ENCODE data around the gene DCAKD. TPM values are rescaled to one million over a fixed set of nuclear protein-coding genes. Genes with fewer than 3 reads are reported as not detected.

DCAKD gene
- total RNA-seq, 3 donors from 2014 or later (not counting 1 experiment from before 2014, with no cell fraction given) = 15.4 to 21.4 (median 21.1) TPM

DNA sequence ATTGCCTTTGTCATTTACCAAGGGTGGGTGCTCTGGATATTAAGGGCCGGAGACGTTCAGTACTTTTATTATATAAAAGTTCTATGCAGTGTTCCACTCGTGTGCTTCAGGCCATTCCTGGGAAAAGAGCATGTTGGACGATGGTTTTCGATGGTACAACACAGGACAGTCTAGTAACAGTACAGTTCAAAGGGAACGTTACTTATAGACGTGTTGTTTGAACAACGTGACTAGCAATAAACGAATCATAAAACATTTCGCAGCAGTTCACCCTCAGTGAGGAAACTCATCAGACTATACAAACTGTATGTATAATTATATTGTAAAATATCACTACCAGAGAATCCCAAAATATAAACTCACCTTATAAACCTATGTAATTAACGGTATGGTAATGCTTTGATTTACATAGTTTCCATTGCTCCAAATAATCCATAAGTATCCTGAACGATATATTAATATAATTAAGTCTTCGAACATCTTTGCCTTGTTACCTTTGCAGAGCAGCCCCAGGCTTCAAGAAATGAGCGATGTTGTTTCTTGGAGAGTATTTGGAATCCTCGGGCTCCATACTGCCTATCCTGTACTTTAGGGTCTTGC lies 10.3 kb upstream of the DCAKD start:
- no peaks in the 10 kb centered on the region for H3K27me3 ChIP-seq (ENCODE audit: control insufficient read depth, insufficient read depth, low read length)
- Mint-ChIP-seq H3K27me3 (ENCODE audit: low read depth in 2 of 2) (no peaks in the 10 kb centered on the region), H3K4me1 (peaks cover 27 to 31% of the 10 kb centered on the region in 2 donors), H3K9me3 (no peaks in the 10 kb centered on the region), H3K4me3 (peak overlapping the region; percentile 91), H3K27ac (peak overlapping the region; percentile 90 to 100), H3K36me3 (no peaks in the 10 kb centered on the region)
- no peak for ATAC-seq
- intact Hi-C loops (cut with micrococcal nuclease) = loop anchor here (1.0 to 2.0 kb wide), 5 partner anchors 9 to 162 kb away; partner anchors contain the start of genes EFTUD2, HEXIM1, HEXIM2 and PLCD3
- WGBS (ENCODE audit: insufficient coverage) = 17% methylated on average over 8 of the region's 15 CpGs
- peaks cover 20% of the 10 kb centered on the region for H3K4me1 ChIP-seq (ENCODE audit: control insufficient read depth, insufficient read depth, low read length)
- peak overlapping the region; percentile 87 for H3K4me3 ChIP-seq (ENCODE audit: low read length)
- no peaks in the 10 kb centered on the region for H3K36me3 ChIP-seq (ENCODE audit: control insufficient read depth, insufficient read depth, low read length)
- DNase-seq = no peak
- H3K9me3 ChIP-seq (ENCODE audit: control insufficient read depth, insufficient read depth, low read length) = no peaks in the 10 kb centered on the region
- peak overlapping the region; percentile 84 for H3K27ac ChIP-seq (ENCODE audit: low read length)
- no peak for TF ChIP-seq CTCF (IDR thresholded peaks at IDR 0.05)

DNA sequence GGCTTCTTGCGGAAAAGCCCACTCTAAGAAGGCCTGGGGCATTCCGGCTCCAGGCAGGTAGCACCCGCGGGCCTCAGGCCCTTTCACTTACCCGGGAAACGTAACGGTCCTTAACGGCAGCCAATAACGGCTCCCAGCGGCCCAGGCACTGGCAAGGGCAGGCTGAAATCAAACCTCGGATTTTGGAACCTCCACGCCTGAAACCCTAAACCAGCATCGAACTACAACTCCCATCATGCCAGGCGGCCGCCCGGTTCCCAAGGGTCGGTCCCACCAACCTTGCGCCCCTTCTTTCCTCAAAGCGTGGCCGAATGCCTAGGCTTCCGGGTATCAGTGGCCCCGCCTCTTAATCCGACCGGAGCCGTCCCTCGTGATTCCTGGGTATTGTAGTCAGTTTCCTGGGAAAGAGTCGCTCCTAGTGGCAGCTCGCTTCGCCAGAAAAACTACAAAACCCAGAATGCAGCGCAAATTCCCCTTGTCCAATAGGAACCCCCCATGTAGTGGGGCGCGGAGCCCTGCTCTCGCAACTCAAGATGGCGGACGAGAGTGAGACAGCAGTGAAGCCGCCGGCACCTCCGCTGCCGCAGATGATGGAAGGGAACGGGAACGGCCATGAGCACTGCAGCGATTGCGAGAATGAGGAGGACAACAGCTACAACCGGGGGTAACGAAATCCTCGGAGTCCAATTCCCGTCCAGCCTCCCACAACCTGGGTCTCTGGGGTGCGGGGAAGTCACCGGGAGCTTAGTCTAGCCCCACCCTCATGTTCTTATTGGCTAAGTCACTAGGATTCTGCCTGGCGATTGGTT lies 9.6 kb upstream of the DCAKD start, which contains the start of gene NMT1:
Gene NMT1, plus strand, starts transcription at position 521 of the 809 bp plus-strand sequence. Its CDS starts 13 bp downstream, at position 534.
- peak; percentile 90 to 98 for DNase-seq
- TF ChIP-seq CTCF (IDR thresholded peaks at IDR 0.05) = no peak
- Mint-ChIP-seq H3K27ac (peak within 1 kb of the TSS; percentile 90 to 100), H3K4me3 (peak within 1 kb of the TSS; percentile 91), H3K36me3 (no peaks in the 10 kb centered on the region), H3K4me1 (peaks cover 26 to 31% of the 10 kb centered on the region in 2 donors), H3K9me3 (no peaks in the 10 kb centered on the region), H3K27me3 (ENCODE audit: low read depth in 2 of 2) (no peaks in the 10 kb centered on the region)
- Histone ChIP-seq H3K27ac (ENCODE audit: low read length) (peak within 1 kb of the TSS; percentile 84), H3K27me3 (ENCODE audit: control insufficient read depth, insufficient read depth, low read length) (no peaks in the 10 kb centered on the region), H3K4me3 (ENCODE audit: low read length) (peak within 1 kb of the TSS; percentile 87), H3K9me3 (ENCODE audit: control insufficient read depth, insufficient read depth, low read length) (no peaks in the 10 kb centered on the region), H3K4me1 (ENCODE audit: control insufficient read depth, insufficient read depth, low read length) (peaks cover 20% of the 10 kb centered on the region), H3K36me3 (ENCODE audit: control insufficient read depth, insufficient read depth, low read length) (no peaks in the 10 kb centered on the region)
- intact Hi-C loops (cut with micrococcal nuclease) = loop anchor here (1.0 to 2.0 kb wide), 5 partner anchors 9 to 162 kb away; partner anchors contain the start of genes EFTUD2, HEXIM1, HEXIM2 and PLCD3
- ATAC-seq = peak; percentile 89 to 97 (median 89)
- 0% methylated on average over 50 of the region's 50 CpGs for WGBS (ENCODE audit: insufficient coverage)

- peak overlapping the region; percentile 84 for H3K27ac ChIP-seq (ENCODE audit: low read length)
- WGBS (ENCODE audit: insufficient coverage) = 20% methylated on average over 15 of the region's 15 CpGs
- H3K36me3 Mint-ChIP-seq = no peaks in the 10 kb centered on the region
- no peaks in the 10 kb centered on the region for H3K27me3 ChIP-seq (ENCODE audit: control insufficient read depth, insufficient read depth, low read length)
- ATAC-seq = no peak
- intact Hi-C loops (cut with micrococcal nuclease) = loop anchor here (2.0 kb wide), 1 partner anchor 72 kb away; the partner anchor contains the start of gene PLCD3
- peaks cover 28 to 31% of the 10 kb centered on the region in 2 donors for H3K4me1 Mint-ChIP-seq
- H3K27ac Mint-ChIP-seq = peak overlapping the region; percentile 90 to 100
- H3K9me3 Mint-ChIP-seq = no peaks in the 10 kb centered on the region
- peak overlapping the region; percentile 91 for H3K4me3 Mint-ChIP-seq
- DNase-seq = no peak
- no peak for TF ChIP-seq CTCF (IDR thresholded peaks at IDR 0.05)
- peaks cover 20% of the 10 kb centered on the region for H3K4me1 ChIP-seq (ENCODE audit: control insufficient read depth, insufficient read depth, low read length)
- H3K4me3 ChIP-seq (ENCODE audit: low read length) = peak overlapping the region; percentile 87
- H3K27me3 Mint-ChIP-seq (ENCODE audit: low read depth in 2 of 2) = no peaks in the 10 kb centered on the region
- H3K9me3 ChIP-seq (ENCODE audit: control insufficient read depth, insufficient read depth, low read length) = no peaks in the 10 kb centered on the region
- no peaks in the 10 kb centered on the region for H3K36me3 ChIP-seq (ENCODE audit: control insufficient read depth, insufficient read depth, low read length)
These were observed 9.0 kb upstream of the DCAKD start for GRCh38 chr17:45060382-45060796.

Data from natural killer cell (primary cell).